ENCODE measurements around the gene FAM20B. TPM values are rescaled to one million over a fixed set of nuclear protein-coding genes. Genes with fewer than 3 reads are reported as not detected.

Gene FAM20B
- total and polyA plus RNA-seq, 2 of the 8 experiments (the other 6 are each of a cell fraction or from before 2014, with no cell fraction given) = 8.3 to 36.6 TPM

- Histone ChIP-seq H3K56ac (replicated peaks; ENCODE audit: insufficient read length, low read depth, low read length) (no peak overlapping the region), H3K79me1 (ENCODE audit: low read depth, low read length) (no peaks in the 10 kb centered on the region), H3K27ac (ENCODE audit: low read depth, low read length) (no peak overlapping the region), H2AK5ac (ENCODE audit: low read depth, low read length) (no peak overlapping the region), H2AFZ (ENCODE audit: low read length) (no peak overlapping the region), H3K4me3 (ENCODE audit: extremely low read depth in 1 of 4, insufficient read depth in 2 of 4, low read depth in 3 of 4, low read length in 4 of 4) (no peak overlapping the region), H3K4me1 (replicated peaks in 1 of 4; ENCODE audit: control insufficient read depth in 3 of 4, insufficient read depth in 4 of 4, low read length in 3 of 4) (no peaks in the 10 kb centered on the region), H3K4ac (replicated peaks; ENCODE audit: insufficient read length, low read depth, low read length) (no peak overlapping the region), H2BK120ac (replicated peaks; ENCODE audit: low read depth, low read length) (no peak overlapping the region), H3K23ac (ENCODE audit: insufficient read length) (no peak overlapping the region), H3K36me3 (ENCODE audit: control insufficient read depth in 2 of 4, insufficient read depth in 4 of 4, low read length in 3 of 4) (no peaks in the 10 kb centered on the region), H2BK15ac (ENCODE audit: low read length) (no peak overlapping the region), H2BK20ac (ENCODE audit: low read length) (no peak overlapping the region), H3K79me2 (ENCODE audit: control insufficient read depth in 1 of 2, insufficient read depth in 2 of 2, low read length in 2 of 2) (no peaks in the 10 kb centered on the region), H3K23me2 (ENCODE audit: low read depth, low read length) (no peaks in the 10 kb centered on the region), H3K9ac (replicated peaks in 1 of 4; ENCODE audit: extremely low read depth in 1 of 4, low read depth in 3 of 4, low read length in 3 of 4) (no peak overlapping the region), H2BK5ac (ENCODE audit: low read depth, low read length) (no peak overlapping the region), H2BK12ac (ENCODE audit: low read depth, low read length) (no peak overlapping the region), H3K18ac (ENCODE audit: extremely low read depth, low read length) (no peak overlapping the region), H3K9me3 (ENCODE audit: insufficient read depth in 2 of 2, low read depth in 1 of 2, low read length in 1 of 2) (no peaks in the 10 kb centered on the region), H4K20me1 (replicated peaks in 1 of 2; ENCODE audit: control insufficient read depth in 1 of 2, insufficient read depth in 2 of 2, low read length in 2 of 2) (no peaks in the 10 kb centered on the region), H4K91ac (replicated peaks; ENCODE audit: insufficient read length, low read length) (no peak overlapping the region), H4K5ac (ENCODE audit: insufficient read length, low read depth, low read length) (no peak overlapping the region), H3K27me3 (replicated peaks in 1 of 4; ENCODE audit: control insufficient read depth in 3 of 4, extremely low read depth in 1 of 4, insufficient read depth in 3 of 4, low read length in 3 of 4) (no peaks in the 10 kb centered on the region), H3K14ac (ENCODE audit: insufficient read length) (no peak overlapping the region), H4K8ac (ENCODE audit: extremely low read depth, insufficient read depth, low read length) (no peak overlapping the region), H3K4me2 (ENCODE audit: insufficient read depth in 1 of 2, low read depth in 2 of 2, low read length in 2 of 2) (no peak overlapping the region)
- ChIA-PET CTCF (ENCODE audit: partially characterized antibody) (interaction anchor here (0.6 to 1.6 kb wide), 3 partner anchors 9 to 357 kb away, joined by 3 read pairs; no protein-coding TSS in a partner anchor), POLR2A (ENCODE audit: partially characterized antibody) (no interaction called here)
- DNase-seq (ENCODE audit: low read depth in 1 of 2, low spot score in 2 of 2) (no peak), FAIRE-seq (no peak)
- WGBS, 2 experiments (ENCODE audit: extremely low coverage in 1 of 2, insufficient coverage in 1 of 2, insufficient read length in 1 of 2, insufficient replicate concordance in 2 of 2, low coverage in 1 of 2, low lambda C conversion rate in 2 of 2, missing lambda C conversion rate in 1 of 2) = 96% methylated on average over 1 of the region's 1 CpG; no CpG with 5 or more reads in 1 of the 2 experiments
- no peak for TF ChIP-seq BCL11A (IDR thresholded peaks at IDR 0.05; ENCODE audit: low read depth in 2 of 2, low read length in 2 of 2)
- TF ChIP-seq ATF3 (IDR thresholded peaks at IDR 0.05; ENCODE audit: insufficient read depth, low read depth, low read length) = no peak
- no peak for TF ChIP-seq YY1 (IDR thresholded peaks at IDR 0.05; ENCODE audit: low read depth, low read length)
- no peak for TF ChIP-seq SUZ12 (IDR thresholded peaks at IDR 0.05; ENCODE audit: low read length)
- TF ChIP-seq RNF2 (IDR thresholded peaks at IDR 0.05; ENCODE audit: borderline replicate concordance, low read depth, low read length, missing control alignments, poor library complexity, severe bottlenecking) = no peak
- no peak for TF ChIP-seq SP4 (IDR thresholded peaks at IDR 0.05; ENCODE audit: low read length)
- no peak for TF ChIP-seq ASH2L (IDR thresholded peaks at IDR 0.05; ENCODE audit: low read length)
- TF ChIP-seq CREB1 (IDR thresholded peaks at IDR 0.05) = no peak
- no peak for TF ChIP-seq SAP30 (IDR thresholded peaks at IDR 0.05; ENCODE audit: insufficient read depth, insufficient replicate concordance, low read length)
- no peak for TF ChIP-seq TAF1 (IDR thresholded peaks at IDR 0.05; ENCODE audit: low read depth, low read length)
- no peak for TF ChIP-seq POU5F1 (IDR thresholded peaks at IDR 0.05; ENCODE audit: low read depth, low read length)
- no peak for TF ChIP-seq GABPA (IDR thresholded peaks at IDR 0.05; ENCODE audit: borderline replicate concordance, insufficient read depth, low read length)
- TF ChIP-seq POLR2AphosphoS5 (IDR thresholded peaks at IDR 0.05; ENCODE audit: low read depth, low read length) = no peak
These were observed 13.7 kb upstream of the FAM20B start for GRCh38 chr1:179012038-179012437.
